ENCODE data around the gene CCDC24.

The CCDC24 gene

GRCh38 chr1:43981636-43982035, 9.8 kb upstream of the CCDC24 start:
- DNase-seq, result no peak

DNA sequence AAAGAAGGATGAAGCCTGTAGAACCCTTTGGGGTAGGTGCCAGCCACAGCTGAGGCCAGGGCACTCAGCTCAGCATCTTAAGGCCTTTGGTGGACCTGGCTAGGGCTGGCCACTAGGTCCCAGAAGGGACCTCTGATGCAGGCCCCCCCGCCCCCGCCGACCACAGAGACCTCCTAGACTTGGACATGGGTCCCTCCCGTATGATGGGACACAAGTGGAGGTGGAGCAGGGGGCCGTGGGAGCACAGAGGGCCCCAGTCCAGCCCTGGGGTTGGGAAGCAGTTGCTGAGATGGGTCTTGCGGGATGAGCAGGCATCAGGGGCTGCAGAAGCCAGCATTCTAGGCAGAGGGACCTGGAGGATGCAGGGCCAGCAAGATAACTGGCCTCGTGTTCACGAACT, 9.2 kb upstream of the CCDC24 start:
- DNase-seq, result no peak

DNA sequence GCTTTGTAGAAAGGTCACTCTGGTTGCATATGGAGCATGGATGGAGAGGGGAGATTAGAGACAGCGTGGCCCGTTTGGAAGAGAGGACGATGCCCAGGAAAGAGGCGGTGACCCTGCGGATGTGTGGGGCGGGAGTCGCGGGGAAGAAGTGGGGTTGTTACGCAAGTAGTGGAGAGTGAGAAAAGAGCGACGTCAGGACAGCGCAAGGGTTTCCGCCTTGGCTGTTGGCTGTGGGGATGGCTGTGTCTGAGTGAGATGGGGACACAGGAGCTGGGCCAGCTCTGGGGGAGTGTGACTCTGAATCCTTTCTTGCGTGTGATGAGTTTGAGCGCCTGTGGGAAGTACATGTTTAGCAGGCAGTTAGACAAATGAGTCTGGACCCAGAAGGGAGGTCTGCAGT, 8.6 kb upstream of the CCDC24 start:
- DNase-seq, result no peak

- DNase-seq, result no peak
Observed at GRCh38 chr1:43983253-43983899, 8.0 kb upstream of the CCDC24 start.

DNA sequence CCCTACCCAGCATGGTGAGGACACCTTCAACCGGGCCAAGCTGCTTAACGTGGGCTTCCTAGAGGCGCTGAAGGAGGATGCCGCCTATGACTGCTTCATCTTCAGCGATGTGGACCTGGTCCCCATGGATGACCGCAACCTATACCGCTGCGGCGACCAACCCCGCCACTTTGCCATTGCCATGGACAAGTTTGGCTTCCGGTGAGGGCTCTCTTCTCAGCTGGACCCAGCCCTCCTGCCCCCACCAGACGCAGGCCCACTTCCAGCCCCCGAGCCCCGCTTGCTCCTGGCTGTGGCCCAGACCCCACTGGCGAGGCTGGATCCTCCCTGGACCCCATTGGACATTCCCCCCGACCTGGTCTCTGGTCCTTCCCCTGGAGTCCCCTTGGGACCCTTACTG, 6.5 kb upstream of the CCDC24 start:
- no peak for DNase-seq

- no peak for DNase-seq
Observed at GRCh38 chr1:43985984-43986595, 5.3 kb upstream of the CCDC24 start.

DNA sequence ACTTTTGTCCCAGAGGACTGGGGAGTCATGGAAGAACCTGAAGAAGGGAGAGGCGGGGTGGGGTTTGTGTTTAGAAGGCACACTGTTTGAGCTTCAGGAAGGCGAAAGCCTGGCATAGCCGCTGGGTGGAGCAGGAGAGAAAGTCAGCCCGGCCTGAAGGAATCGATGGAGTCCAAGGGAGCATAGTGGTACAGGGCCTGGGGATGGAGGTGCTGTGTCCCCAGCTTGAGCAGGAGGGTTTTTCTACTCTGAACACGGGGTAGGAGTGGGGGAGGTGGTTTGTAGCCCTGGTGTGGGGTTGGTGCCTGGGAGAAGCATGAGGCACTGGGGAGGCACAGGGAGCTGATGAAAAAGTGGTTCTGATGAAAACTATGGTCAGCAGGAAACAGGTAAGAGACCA, 4.7 kb upstream of the CCDC24 start:
- DNase-seq, result no peak

DNA sequence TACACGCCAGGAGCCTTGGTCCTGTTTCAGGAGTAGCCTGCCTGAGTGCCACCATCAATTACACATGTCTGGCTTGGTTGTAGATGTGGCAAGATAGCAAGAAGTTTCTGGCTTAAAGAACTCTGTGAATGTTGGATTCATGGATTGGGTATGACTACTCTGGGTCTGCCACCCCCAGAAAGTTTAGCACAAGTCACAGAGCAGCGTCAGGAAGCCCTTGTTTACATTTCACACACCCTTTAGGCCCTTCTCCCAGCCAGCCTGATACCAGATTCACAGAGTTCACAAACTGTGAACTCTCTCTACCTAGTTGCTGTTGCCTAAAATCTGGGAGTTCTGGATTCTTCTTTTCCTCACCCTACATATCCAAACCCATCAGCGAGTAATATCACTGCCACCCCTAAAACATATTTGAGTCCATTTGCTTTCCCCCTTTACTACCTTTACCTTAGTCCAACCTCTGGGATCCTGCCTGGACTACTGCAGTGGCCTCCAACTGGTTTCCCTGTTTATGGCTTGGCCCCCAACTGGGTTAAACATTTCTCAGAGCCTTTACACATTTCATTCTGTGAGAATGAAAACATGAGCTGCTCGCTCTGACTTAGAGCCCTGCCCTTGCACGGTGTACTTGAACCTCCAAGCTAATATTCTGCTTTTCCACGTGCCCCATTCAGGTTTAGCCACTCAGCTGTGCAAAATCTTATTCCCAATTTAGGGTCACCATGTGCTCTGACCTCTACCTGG, 4.1 kb upstream of the CCDC24 start:
- DNase-seq, result no peak

- no peak for DNase-seq
Observed at GRCh38 chr1:43990271-43991199, 864 bp upstream of the CCDC24 start.

DNA sequence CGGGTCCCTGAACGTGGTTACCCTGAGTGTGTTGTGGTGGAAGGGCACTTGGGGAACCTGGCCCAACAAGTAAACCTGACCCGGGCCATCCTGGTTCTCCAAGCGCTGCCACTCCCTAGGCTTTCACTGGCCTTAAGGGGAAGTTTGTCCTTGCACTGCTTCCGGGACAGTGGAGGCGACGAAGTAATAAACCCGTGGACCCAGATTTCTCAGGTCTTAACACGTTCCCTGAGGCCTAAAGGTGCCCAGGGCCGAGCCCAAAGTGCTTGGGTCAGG, 261 bp upstream of the CCDC24 start:
- no peak for DNase-seq

DNA sequence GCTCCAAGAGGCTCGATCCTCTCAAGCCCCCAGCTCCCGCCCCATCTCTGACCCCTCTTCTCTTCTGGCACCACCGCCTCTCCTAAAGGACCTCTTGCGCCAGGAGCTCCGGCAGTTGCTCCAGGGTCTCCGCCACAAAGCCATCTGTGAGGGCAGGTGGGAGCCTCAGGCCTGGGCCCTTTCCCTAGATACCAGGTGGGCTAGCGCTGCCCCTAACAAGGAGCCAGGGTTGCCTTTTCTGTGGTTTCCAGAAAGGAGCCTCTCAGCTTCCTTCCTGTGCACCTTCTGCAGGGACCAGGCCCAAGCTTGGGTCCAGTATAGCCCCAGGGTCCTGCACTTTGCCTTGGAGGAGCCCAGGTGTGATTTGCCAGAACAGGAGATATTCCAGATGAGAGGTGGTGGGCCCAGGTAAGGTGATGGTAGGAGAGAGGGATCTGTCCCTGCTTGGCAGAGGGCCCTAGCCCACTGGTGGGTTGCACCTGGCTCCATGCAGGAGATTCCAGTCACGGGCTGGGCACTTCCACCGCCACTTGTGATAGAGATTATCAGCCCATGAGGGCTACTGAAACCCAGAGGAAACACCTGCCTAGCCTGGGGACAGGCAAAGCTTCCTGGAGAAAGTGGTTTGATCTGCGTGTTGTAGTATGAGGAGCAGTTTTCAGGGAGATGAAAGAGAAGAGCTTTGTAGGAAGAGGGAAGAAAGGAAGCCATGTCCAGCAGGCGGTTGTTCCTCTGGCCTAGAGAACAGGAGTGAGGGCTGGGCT, 1.0 kb downstream of the CCDC24 start:
- peak; percentile 42 for DNase-seq

GRCh38 chr1:43993206-43993914, 2.0 kb downstream of the CCDC24 start:
- no peak for DNase-seq

GRCh38 chr1:43994071-43994470, 2.7 kb downstream of the CCDC24 start:
- no peak for DNase-seq

DNA sequence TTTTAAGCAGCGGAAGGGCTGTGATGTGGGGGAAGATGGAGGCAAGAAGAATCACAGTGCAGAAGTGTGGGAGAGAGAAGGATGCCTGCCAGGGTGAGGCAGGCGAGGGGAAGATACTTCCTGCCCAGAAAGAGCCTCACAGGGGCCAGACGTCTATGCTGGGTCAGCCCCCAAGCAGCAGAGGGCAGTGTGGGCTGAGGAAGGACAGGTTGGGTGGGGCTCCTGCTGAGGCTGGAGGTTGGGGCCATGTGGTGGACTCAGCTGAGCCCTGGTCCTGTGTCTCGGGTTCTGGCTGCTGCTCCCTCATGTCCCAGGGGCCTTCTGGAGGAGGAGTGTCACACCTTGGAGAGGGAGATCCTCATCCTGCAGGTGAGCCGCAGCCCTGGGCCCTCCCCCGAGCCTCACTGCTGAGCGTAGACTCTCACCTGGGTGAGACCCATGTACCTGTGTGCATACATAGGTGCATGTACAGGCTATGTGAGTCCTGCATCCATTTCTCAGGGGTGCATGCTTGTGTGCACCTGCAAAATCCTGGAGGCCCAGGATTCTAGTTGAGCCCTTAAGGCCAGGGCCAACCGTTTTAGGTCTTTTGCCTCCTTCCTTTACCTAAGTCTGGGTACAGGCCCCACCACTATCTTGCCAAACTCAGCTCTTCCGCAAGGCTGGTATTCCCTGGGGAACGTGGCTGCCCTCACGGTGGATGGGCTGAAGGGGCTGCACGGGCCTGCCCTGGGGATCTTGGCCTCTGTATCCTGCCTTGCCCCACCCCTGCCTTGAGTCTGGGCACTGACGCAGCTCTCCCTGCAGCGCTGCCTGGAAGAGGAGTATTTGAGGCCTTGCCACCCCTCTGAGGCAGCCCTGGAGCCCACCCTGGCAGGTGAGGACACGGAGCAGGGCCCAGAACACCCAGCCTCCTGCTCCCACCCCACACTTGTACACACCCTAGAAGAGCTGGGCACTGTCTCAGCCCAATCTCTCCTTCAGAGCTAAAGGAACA, 3.7 kb downstream of the CCDC24 start:
- no peak for DNase-seq

- no peak for DNase-seq
Observed at GRCh38 chr1:43995984-43996732, 4.8 kb downstream of the CCDC24 start.

DNA sequence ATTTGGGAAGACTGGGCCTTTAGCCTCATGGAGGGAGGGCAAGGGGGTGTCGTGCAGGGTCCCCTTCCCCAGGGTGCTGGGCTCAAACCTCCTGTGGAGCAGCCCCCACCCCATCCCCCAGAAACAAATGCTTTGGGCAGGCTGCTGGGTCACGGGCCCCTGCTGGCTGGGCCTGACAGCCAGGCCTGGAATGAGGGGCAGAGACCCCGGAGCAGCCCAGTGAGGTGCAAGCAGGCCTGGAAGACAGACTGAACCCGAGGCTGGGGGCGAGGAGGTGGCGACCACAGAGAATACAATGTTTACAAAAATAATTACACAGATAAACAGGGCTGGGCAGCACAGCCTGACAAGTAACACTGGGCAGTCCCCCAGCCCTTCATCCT, 5.3 kb downstream of the CCDC24 start:
- no peak for DNase-seq

- DNase-seq, result peak; percentile 61
Observed at GRCh38 chr1:43997295-43997999, 6.0 kb downstream of the CCDC24 start.

GRCh38 chr1:43998000-43998378, 6.6 kb downstream of the CCDC24 start:
- no peak for DNase-seq

GRCh38 chr1:43999455-43999854, 8.1 kb downstream of the CCDC24 start:
- DNase-seq, result no peak
